Esophagus squamous epithelium (tissue), 4 donors: ENCODE measurements around the gene LMLN.

Source experiments
- CTCF ChIP-seq, 6 experiments: fragments of 450-650 bp in 4 of 6; fragments of 200-600 bp in 2 of 6; sonication (generic) in 2 of 6; IDR thresholded peaks; one replicate each; pipeline ENCODE4 v1.5.1; 2016 to 2019; ENCODE audit warnings: antibody characterized with exemption in 6 of 6, mild to moderate bottlenecking in 4 of 6, moderate library complexity in 4 of 6
- POLR2A ChIP-seq, 4 donors: fragments of 450-650 bp; IDR thresholded peaks; one replicate each; pipeline ENCODE4 v1.6.1; 2017; ENCODE audit warnings: antibody characterized with exemption in 4 of 4, mild to moderate bottlenecking in 4 of 4, moderate library complexity in 3 of 4

GRCh38 chr3:198027045-198027798 is 67.2 kb downstream of the LMLN start:
- TF ChIP-seq CTCF (IDR thresholded peaks at IDR 0.05): no peak
- TF ChIP-seq POLR2A (IDR thresholded peaks at IDR 0.05): no peak
